ENCODE results near the gene MEFV. TPM values are rescaled to one million over a fixed set of nuclear protein-coding genes. Genes with fewer than 3 reads are reported as not detected.

Gene MEFV
- total and polyA plus RNA-seq, 10 of the 15 experiments (the other 5 are each of a cell fraction or from before 2014, with no cell fraction given): 0.03 to 0.11 (median 0.09) TPM; not detected in 5

DNA sequence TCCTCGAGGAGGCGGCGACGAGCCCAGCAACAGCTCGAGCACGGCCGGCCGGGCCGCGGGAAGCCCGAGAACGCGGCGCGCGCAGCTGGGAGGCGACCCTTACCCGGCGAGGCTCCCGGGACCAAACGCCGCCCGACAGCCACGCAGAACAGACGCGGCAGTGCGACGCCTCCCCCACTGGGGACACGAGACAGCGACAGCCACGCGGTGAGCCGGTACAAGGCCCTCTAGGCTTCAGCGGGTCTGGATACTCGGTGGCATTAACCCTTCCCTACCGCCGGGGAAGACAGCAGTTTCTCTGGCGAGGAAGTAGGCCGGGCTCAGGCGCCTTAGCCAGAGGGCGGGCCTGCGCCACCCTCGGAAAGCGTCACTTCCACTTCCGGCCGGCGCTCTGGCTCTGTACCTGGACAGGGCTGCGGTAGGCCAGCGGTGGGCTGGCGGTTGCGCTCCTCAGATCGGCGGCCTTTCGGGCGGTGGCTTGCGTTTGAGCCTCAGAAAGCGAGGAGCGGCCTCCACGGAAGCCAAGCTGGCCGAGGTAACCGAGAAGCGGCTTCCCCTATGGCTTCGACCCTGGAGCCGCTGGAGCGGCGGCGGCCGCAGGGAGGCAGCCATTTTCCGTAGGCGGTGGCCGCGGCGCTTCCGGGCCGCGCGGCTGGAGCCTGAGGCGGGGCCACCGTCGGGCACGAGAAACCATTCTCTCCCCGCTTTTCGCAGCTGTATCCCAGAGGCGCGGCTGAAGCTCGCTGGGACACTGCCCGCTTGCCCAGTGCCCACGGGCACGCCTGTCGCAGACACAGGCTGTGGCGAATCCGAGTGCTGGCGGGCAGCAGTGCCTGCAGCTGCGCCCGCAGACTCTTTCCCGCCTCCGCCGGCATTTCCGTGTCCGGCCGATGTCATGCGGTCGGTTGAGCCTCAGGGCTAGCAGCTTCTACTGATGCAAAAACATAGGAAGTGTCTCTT is 49.0 kb upstream of the MEFV start, which contains the start of the genes TIGD7 and ZNF75A (continued):
- TF ChIP-seq, protein P1, sequence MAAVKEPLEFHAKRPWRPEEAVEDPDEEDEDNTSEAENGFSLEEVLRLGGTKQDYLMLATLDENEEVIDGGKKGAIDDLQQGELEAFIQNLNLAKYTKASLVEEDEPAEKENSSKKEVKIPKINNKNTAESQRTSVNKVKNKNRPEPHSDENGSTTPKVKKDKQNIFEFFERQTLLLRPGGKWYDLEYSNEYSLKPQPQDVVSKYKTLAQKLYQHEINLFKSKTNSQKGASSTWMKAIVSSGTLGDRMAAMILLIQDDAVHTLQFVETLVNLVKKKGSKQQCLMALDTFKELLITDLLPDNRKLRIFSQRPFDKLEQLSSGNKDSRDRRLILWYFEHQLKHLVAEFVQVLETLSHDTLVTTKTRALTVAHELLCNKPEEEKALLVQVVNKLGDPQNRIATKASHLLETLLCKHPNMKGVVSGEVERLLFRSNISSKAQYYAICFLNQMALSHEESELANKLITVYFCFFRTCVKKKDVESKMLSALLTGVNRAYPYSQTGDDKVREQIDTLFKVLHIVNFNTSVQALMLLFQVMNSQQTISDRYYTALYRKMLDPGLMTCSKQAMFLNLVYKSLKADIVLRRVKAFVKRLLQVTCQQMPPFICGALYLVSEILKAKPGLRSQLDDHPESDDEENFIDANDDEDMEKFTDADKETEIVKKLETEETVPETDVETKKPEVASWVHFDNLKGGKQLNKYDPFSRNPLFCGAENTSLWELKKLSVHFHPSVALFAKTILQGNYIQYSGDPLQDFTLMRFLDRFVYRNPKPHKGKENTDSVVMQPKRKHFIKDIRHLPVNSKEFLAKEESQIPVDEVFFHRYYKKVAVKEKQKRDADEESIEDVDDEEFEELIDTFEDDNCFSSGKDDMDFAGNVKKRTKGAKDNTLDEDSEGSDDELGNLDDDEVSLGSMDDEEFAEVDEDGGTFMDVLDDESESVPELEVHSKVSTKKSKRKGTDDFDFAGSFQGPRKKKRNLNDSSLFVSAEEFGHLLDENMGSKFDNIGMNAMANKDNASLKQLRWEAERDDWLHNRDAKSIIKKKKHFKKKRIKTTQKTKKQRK (IDR thresholded peaks at IDR 0.05; ENCODE audit: low read depth, low read length): no peak
- TF ChIP-seq HDAC2 (IDR thresholded peaks at IDR 0.05) (no peak), EED (IDR thresholded peaks at IDR 0.05; ENCODE audit: low read depth) (0 out of 2 replicates have a peak, but pooled peaks have one; percentile 19), BMI1 (IDR thresholded peaks at IDR 0.05; ENCODE audit: borderline replicate concordance) (no peak), EP300 (IDR thresholded peaks at IDR 0.05; ENCODE audit: borderline replicate concordance in 1 of 2, control insufficient read depth in 1 of 2, low read depth in 2 of 2, low read length in 2 of 2) (no peak), BHLHE40 (IDR thresholded peaks at IDR 0.05; ENCODE audit: borderline replicate concordance in 1 of 2, low read depth in 2 of 2, low read length in 1 of 2) (peak; percentile 36 to 78; a peak in 3 of 4 replicates), EGR1 (IDR thresholded peaks at IDR 0.05; ENCODE audit: borderline replicate concordance in 1 of 2, low read depth in 2 of 2, low read length in 2 of 2) (peak in 1 of 2 experiments; percentile 43; a peak in 1 of 3 replicates), CHD4 (IDR thresholded peaks at IDR 0.05) (no peak), NFXL1 (IDR thresholded peaks at IDR 0.05; ENCODE audit: borderline replicate concordance) (no peak), ZNF384 (IDR thresholded peaks at IDR 0.05; ENCODE audit: borderline replicate concordance, low read depth, low read length) (no peak), PAX8 (IDR thresholded peaks at IDR 0.05) (no peak), GATAD2B (conservative IDR thresholded peaks at IDR 0.05; ENCODE audit: low read depth) (peak; percentile 90), STAT3 (IDR thresholded peaks at IDR 0.05; ENCODE audit: low read depth, low read length) (no peak), CBFB (IDR thresholded peaks at IDR 0.05; ENCODE audit: low read depth) (no peak; the same call in 1 of the 2 replicates), SUZ12 (IDR thresholded peaks at IDR 0.05; ENCODE audit: unreplicated experiment) (no peak), WRNIP1 (IDR thresholded peaks at IDR 0.05; ENCODE audit: borderline replicate concordance, low read depth, low read length) (no peak), RBBP5 (conservative IDR thresholded peaks at IDR 0.05) (no peak), NR2C1 (IDR thresholded peaks at IDR 0.05) (peak; percentile 51)
- TF ChIP-seq, protein P2, sequence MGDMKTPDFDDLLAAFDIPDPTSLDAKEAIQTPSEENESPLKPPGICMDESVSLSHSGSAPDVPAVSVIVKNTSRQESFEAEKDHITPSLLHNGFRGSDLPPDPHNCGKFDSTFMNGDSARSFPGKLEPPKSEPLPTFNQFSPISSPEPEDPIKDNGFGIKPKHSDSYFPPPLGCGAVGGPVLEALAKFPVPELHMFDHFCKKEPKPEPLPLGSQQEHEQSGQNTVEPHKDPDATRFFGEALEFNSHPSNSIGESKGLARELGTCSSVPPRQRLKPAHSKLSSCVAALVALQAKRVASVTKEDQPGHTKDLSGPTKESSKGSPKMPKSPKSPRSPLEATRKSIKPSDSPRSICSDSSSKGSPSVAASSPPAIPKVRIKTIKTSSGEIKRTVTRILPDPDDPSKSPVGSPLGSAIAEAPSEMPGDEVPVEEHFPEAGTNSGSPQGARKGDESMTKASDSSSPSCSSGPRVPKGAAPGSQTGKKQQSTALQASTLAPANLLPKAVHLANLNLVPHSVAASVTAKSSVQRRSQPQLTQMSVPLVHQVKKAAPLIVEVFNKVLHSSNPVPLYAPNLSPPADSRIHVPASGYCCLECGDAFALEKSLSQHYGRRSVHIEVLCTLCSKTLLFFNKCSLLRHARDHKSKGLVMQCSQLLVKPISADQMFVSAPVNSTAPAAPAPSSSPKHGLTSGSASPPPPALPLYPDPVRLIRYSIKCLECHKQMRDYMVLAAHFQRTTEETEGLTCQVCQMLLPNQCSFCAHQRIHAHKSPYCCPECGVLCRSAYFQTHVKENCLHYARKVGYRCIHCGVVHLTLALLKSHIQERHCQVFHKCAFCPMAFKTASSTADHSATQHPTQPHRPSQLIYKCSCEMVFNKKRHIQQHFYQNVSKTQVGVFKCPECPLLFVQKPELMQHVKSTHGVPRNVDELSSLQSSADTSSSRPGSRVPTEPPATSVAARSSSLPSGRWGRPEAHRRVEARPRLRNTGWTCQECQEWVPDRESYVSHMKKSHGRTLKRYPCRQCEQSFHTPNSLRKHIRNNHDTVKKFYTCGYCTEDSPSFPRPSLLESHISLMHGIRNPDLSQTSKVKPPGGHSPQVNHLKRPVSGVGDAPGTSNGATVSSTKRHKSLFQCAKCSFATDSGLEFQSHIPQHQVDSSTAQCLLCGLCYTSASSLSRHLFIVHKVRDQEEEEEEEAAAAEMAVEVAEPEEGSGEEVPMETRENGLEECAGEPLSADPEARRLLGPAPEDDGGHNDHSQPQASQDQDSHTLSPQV (IDR thresholded peaks at IDR 0.05): 0 out of 2 replicates have a peak, but pooled peaks have one; percentile 19
- TF ChIP-seq, protein P3, sequence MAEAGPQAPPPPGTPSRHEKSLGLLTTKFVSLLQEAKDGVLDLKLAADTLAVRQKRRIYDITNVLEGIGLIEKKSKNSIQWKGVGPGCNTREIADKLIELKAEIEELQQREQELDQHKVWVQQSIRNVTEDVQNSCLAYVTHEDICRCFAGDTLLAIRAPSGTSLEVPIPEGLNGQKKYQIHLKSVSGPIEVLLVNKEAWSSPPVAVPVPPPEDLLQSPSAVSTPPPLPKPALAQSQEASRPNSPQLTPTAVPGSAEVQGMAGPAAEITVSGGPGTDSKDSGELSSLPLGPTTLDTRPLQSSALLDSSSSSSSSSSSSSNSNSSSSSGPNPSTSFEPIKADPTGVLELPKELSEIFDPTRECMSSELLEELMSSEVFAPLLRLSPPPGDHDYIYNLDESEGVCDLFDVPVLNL (IDR thresholded peaks at IDR 0.05; ENCODE audit: low read depth, low read length): no peak
